ENCODE data around the gene MOCOS. TPM values are rescaled to one million over a fixed set of nuclear protein-coding genes. Genes with fewer than 3 reads are reported as not detected.
"Not testable (repeated sequence)": the region's sequence is repeated elsewhere in the genome, so short reads cannot be mapped to it uniquely, and the experiment has no call there.

MOCOS gene
- total RNA-seq, 1 donor from 2014 or later, result 1.8 TPM

DNA sequence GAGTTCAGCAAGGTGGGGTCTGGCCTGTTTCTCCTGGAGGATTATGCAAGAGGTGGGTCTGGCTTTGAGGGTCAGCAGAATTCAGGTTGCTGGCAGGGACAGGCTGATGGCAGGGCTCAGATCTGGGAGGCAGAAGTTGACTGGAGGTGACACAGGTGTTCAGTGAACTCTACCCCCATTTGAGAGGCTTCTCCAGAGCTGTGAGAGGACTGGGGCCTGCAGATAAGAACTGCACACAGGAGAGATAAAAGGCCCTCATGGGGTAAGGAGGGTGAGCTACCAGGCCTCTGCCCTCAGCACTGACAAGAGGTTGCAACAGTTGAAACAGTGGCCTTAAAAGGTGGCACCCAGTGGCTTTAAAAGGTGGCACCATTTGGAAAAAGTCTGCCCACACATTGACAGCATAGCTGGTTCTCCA lies 13.1 kb downstream of the MOCOS start:
- no peak for DNase-seq (ENCODE audit: extremely low read depth, low read depth, low spot score)

- DNase-seq (ENCODE audit: extremely low read depth, low read depth, low spot score), result no peak
Measured at GRCh38 chr18:36201765-36202164, 14.5 kb downstream of the MOCOS start.

DNA sequence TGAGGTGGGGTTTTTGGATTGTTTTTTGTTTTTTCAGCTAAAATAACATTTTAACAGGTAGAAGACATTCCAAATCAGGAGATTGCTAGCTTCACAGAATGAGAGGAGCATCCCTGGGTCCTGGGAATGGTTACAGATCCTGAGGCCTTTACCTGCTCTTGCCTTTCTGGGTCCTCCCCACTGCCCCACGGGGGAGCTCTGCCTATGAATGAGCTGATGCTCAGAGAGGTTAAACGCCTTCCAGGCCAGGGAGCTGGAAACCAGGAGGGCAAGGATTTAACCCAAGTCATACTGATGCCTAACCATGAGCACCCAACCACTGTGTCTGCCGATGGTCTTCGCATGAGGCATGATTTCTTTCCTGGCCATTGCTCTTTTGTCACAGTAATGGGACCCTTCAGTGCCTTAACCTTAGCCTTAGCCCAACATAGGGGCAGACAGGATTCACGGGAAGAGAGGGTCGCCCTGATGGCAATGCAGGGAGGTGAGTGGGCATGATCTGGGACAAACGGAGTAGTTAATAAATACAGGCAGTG lies 16.1 kb downstream of the MOCOS start:
- no peak for DNase-seq (ENCODE audit: extremely low read depth, low read depth, low spot score)

GRCh38 chr18:36205166-36205565 lies 17.9 kb downstream of the MOCOS start:
- DNase-seq (ENCODE audit: extremely low read depth, low read depth, low spot score), result no peak

DNA sequence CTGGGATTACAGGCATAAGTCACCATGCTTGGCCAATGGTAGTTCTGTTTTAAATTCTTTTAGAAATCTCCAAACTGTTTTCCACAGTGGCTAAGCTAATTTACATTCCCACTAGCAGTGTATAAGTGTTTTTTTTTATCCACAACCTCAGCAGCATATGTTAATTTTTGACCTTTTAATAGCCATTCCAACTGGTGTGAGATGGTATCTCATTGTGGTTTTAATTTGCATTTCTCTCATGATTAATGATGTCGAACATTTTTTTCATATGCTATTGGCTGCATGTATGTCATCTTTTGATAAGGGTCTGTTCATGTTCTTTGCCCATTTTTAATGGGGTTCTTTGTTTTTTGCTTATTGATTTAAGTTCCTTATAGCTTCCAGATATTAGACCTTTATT lies 20.0 kb downstream of the MOCOS start:
- no peak for DNase-seq (ENCODE audit: extremely low read depth, low read depth, low spot score)

GRCh38 chr18:36207969-36208368 lies 20.7 kb downstream of the MOCOS start:
- DNase-seq (ENCODE audit: extremely low read depth, low read depth, low spot score), result not testable (repeated sequence)

- DNase-seq (ENCODE audit: extremely low read depth, low read depth, low spot score), result no peak
Measured at GRCh38 chr18:36211612-36212065, 24.3 kb downstream of the MOCOS start.

GRCh38 chr18:36212301-36213171 lies 25.2 kb downstream of the MOCOS start:
- DNase-seq (ENCODE audit: extremely low read depth, low read depth, low spot score), result no peak

GRCh38 chr18:36214811-36215210 lies 27.5 kb downstream of the MOCOS start:
- DNase-seq (ENCODE audit: extremely low read depth, low read depth, low spot score), result no peak

- no peak for DNase-seq (ENCODE audit: extremely low read depth, low read depth, low spot score)
Measured at GRCh38 chr18:36215577-36215976, 28.3 kb downstream of the MOCOS start.

DNA sequence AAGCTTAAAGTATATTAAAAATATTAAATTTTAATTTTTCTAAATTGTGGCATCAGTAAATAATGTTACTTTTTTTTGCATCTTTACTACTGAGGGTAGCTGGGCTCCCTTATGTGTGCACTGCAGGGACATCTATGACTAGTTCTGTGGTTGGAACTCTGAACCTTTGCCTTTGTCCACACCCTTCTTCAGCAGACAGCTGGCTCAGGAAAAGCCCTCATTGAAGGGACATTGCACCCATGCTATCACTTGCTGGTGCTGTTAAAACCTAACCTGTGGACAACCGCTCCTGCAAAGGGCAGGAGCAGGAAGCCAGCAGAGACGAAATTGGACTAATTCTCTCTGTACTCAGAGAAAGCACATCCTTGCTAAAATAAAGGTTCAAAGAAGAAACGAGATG lies 30.1 kb downstream of the MOCOS start:
- DNase-seq (ENCODE audit: extremely low read depth, low read depth, low spot score), result no peak

GRCh38 chr18:36229188-36229587 lies 41.9 kb downstream of the MOCOS start:
- DNase-seq (ENCODE audit: extremely low read depth, low read depth, low spot score), result no peak

DNA sequence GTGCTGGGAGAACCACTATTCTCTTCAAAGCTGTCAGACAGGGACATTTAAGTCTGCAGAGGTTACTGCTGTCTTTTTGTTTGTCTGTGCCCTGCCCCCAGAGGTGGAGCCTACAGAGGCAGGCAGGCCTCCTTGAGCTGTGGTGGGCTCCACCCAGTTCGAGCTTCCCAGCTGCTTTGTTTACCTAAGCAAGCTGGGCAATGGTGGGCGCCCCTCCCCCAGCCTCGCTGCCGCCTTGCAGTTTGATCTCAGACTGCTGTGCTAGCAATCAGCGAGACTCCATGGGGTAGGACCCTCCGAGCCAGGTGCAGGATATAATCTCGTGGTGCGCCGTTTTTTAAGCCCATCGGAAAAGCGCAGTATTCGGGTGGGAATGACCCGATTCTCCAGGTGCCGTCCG lies 53.2 kb downstream of the MOCOS start:
- DNase-seq (ENCODE audit: extremely low read depth, low read depth, low spot score), result not testable (repeated sequence)

DNA sequence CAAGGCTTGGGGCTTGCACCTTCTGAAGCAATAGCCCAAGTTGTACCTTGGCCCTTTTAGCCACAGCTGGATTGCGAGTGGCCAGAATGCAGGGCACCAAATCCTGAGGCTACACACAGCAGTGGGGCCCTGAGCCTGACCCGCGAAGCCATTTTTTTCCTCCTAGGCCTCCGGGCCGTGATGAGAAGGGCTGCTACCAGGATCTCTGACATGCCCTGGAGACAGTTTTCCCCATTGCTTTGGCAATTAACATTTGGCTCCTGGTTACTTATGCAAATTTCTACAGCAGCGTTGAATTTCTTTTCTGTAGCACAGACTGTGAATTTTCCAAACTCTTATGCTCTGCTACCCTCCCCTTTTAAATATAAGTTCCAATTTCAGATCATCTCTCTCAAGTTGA lies 54.5 kb downstream of the MOCOS start:
- DNase-seq (ENCODE audit: extremely low read depth, low read depth, low spot score), result no peak

GRCh38 chr18:36247036-36247435 lies 59.7 kb downstream of the MOCOS start:
- DNase-seq (ENCODE audit: extremely low read depth, low read depth, low spot score), result no peak

- DNase-seq (ENCODE audit: extremely low read depth, low read depth, low spot score), result no peak
Measured at GRCh38 chr18:36249392-36249791, 62.1 kb downstream of the MOCOS start.

- DNase-seq (ENCODE audit: extremely low read depth, low read depth, low spot score), result no peak
Measured at GRCh38 chr18:36250827-36251226, 63.5 kb downstream of the MOCOS start.

- DNase-seq (ENCODE audit: extremely low read depth, low read depth, low spot score), result no peak
Measured at GRCh38 chr18:36255072-36255698, 67.9 kb downstream of the MOCOS start.

GRCh38 chr18:36256094-36256493 lies 68.8 kb downstream of the MOCOS start:
- DNase-seq (ENCODE audit: extremely low read depth, low read depth, low spot score), result no peak

GRCh38 chr18:36262971-36263370 lies 75.7 kb downstream of the MOCOS start:
- no peak for DNase-seq (ENCODE audit: extremely low read depth, low read depth, low spot score)

GRCh38 chr18:36264283-36264682 lies 77.0 kb downstream of the MOCOS start:
- DNase-seq (ENCODE audit: extremely low read depth, low read depth, low spot score), result no peak

GRCh38 chr18:36265015-36265414 lies 77.7 kb downstream of the MOCOS start:
- no peak for DNase-seq (ENCODE audit: extremely low read depth, low read depth, low spot score)
